ENCODE measurements around the gene PAK4.

Gene PAK4

GRCh38 chr19:39145180-39145953 lies 19.8 kb downstream of the PAK4 start:
- in situ Hi-C loops (cut with MboI; ENCODE audit: low sequenced_read_pairs), result no loop called here

- in situ Hi-C loops (cut with MboI; ENCODE audit: low sequenced_read_pairs), result no loop called here
Observed at GRCh38 chr19:39146091-39146490, 20.5 kb downstream of the PAK4 start.

GRCh38 chr19:39146686-39147450 lies 21.3 kb downstream of the PAK4 start:
- in situ Hi-C loops (cut with MboI; ENCODE audit: low sequenced_read_pairs), result no loop called here

GRCh38 chr19:39147480-39147879 lies 21.9 kb downstream of the PAK4 start:
- in situ Hi-C loops (cut with MboI; ENCODE audit: low sequenced_read_pairs), result no loop called here

- in situ Hi-C loops (cut with MboI; ENCODE audit: low sequenced_read_pairs), result no loop called here
Observed at GRCh38 chr19:39148939-39149529, 23.4 kb downstream of the PAK4 start.

GRCh38 chr19:39150235-39150634 lies 24.6 kb downstream of the PAK4 start:
- in situ Hi-C loops (cut with MboI; ENCODE audit: low sequenced_read_pairs), result no loop called here

- in situ Hi-C loops (cut with MboI; ENCODE audit: low sequenced_read_pairs), result no loop called here
Observed at GRCh38 chr19:39150807-39151600, 25.4 kb downstream of the PAK4 start.

- in situ Hi-C loops (cut with MboI; ENCODE audit: low sequenced_read_pairs), result no loop called here
Observed at GRCh38 chr19:39152066-39152465, 26.5 kb downstream of the PAK4 start.

- in situ Hi-C loops (cut with MboI; ENCODE audit: low sequenced_read_pairs), result no loop called here
Observed at GRCh38 chr19:39154100-39154628, 28.6 kb downstream of the PAK4 start.

GRCh38 chr19:39154629-39155100 lies 29.1 kb downstream of the PAK4 start:
- in situ Hi-C loops (cut with MboI; ENCODE audit: low sequenced_read_pairs), result no loop called here

- in situ Hi-C loops (cut with MboI; ENCODE audit: low sequenced_read_pairs), result no loop called here
Observed at GRCh38 chr19:39155114-39155700, 29.6 kb downstream of the PAK4 start.

- in situ Hi-C loops (cut with MboI; ENCODE audit: low sequenced_read_pairs), result no loop called here
Observed at GRCh38 chr19:39155741-39156140, 30.2 kb downstream of the PAK4 start.

GRCh38 chr19:39156326-39157230 lies 31.0 kb downstream of the PAK4 start:
- in situ Hi-C loops (cut with MboI; ENCODE audit: low sequenced_read_pairs), result no loop called here

GRCh38 chr19:39157275-39157996 lies 31.9 kb downstream of the PAK4 start:
- in situ Hi-C loops (cut with MboI; ENCODE audit: low sequenced_read_pairs), result no loop called here

- in situ Hi-C loops (cut with MboI; ENCODE audit: low sequenced_read_pairs), result no loop called here
Observed at GRCh38 chr19:39157997-39158389, 32.4 kb downstream of the PAK4 start.

GRCh38 chr19:39158646-39159260 lies 33.2 kb downstream of the PAK4 start:
- in situ Hi-C loops (cut with MboI; ENCODE audit: low sequenced_read_pairs), result no loop called here

- in situ Hi-C loops (cut with MboI; ENCODE audit: low sequenced_read_pairs), result no loop called here
Observed at GRCh38 chr19:39160523-39160861, 34.9 kb downstream of the PAK4 start.
